ENCODE measurements around the gene GPATCH4. TPM values are rescaled to one million over a fixed set of nuclear protein-coding genes. Genes with fewer than 3 reads are reported as not detected.

Gene GPATCH4
- total and polyA plus RNA-seq, 8 donors, result 16.1 to 35.1 (median 28.8) TPM

GRCh38 chr1:156547434-156547833 is 53.8 kb downstream of the GPATCH4 start:
- Histone ChIP-seq H3K27me3 (no peaks in the 10 kb centered on the region), H3K36me3 (peaks cover 0 to 6% of the 10 kb centered on the region in 2 donors), H3K27ac (no peak overlapping the region), H3K4me3 (no peak overlapping the region), H3K9me3 (no peaks in the 10 kb centered on the region), H3K4me1 (peaks cover 0 to 5% of the 10 kb centered on the region in 2 donors)
- DNase-seq, result no peak
- no peak for ATAC-seq
- TF ChIP-seq CTCF (IDR thresholded peaks at IDR 0.05), result no peak
- intact Hi-C loops (cut with DNase I), result no loop called here

GRCh38 chr1:156546267-156546666 is 55.0 kb downstream of the GPATCH4 start:
- Histone ChIP-seq H3K4me1 (no peaks in the 10 kb centered on the region), H3K9me3 (no peaks in the 10 kb centered on the region), H3K27ac (no peak overlapping the region), H3K36me3 (peaks cover 0 to 6% of the 10 kb centered on the region in 2 donors), H3K27me3 (no peaks in the 10 kb centered on the region), H3K4me3 (no peak overlapping the region)
- intact Hi-C loops (cut with DNase I), result no loop called here
- ATAC-seq (no peak), DNase-seq (no peak)
- TF ChIP-seq CTCF (IDR thresholded peaks at IDR 0.05), result no peak

GRCh38 chr1:156544592-156545102 is 56.6 kb downstream of the GPATCH4 start:
- Histone ChIP-seq H3K36me3 (peaks cover 0 to 6% of the 10 kb centered on the region in 2 donors), H3K27me3 (no peaks in the 10 kb centered on the region), H3K27ac (no peak overlapping the region), H3K4me3 (no peak overlapping the region), H3K4me1 (no peaks in the 10 kb centered on the region), H3K9me3 (no peaks in the 10 kb centered on the region)
- DNase-seq, result no peak
- no peak for TF ChIP-seq CTCF (IDR thresholded peaks at IDR 0.05)
- ATAC-seq, result no peak
- intact Hi-C loops (cut with DNase I), result no loop called here

Other genes with a start within 250 kb of the GPATCH4 start
- gene RHBG, start 232.3 kb downstream of the GPATCH4 start, total RNA-seq, result not detected
- 1 to 10 TPM; 2.2 to 4.9 (median 3.5) TPM for gene RHBG, start 232.3 kb downstream of the GPATCH4 start, polyA plus RNA-seq (ENCODE audit: insufficient read length in 6 of 6)
- gene MEF2D, start 100.7 kb downstream of the GPATCH4 start, total RNA-seq, result 10 to 100 TPM; 45.4 to 52.8 TPM
- gene MEF2D, start 100.7 kb downstream of the GPATCH4 start, polyA plus RNA-seq (ENCODE audit: insufficient read length in 6 of 6), result 10 to 100 TPM; 23.8 to 37.5 (median 29.7) TPM
- 10 to 100 TPM in 1 of 2 donors, 1 to 10 TPM in 1; 2.8 to 10.3 TPM for gene IQGAP3, start 28.9 kb downstream of the GPATCH4 start, total RNA-seq
- 10 to 100 TPM; 10.2 to 26.7 (median 15.8) TPM for gene IQGAP3, start 28.9 kb downstream of the GPATCH4 start, polyA plus RNA-seq (ENCODE audit: insufficient read length in 6 of 6)
- gene TTC24, start 21.8 kb downstream of the GPATCH4 start, total RNA-seq, result not detected
- under 1 TPM in 4 of 6 donors, not detected in 2; 0.07 to 0.34 (median 0.16) TPM for gene TTC24, start 21.8 kb downstream of the GPATCH4 start, polyA plus RNA-seq (ENCODE audit: insufficient read length in 6 of 6)
- 10 to 100 TPM; 77.6 to 81.6 TPM for gene NAXE, start 9.7 kb downstream of the GPATCH4 start, total RNA-seq
- 10 to 100 TPM; 49.2 to 60.4 (median 51.5) TPM for gene NAXE, start 9.7 kb downstream of the GPATCH4 start, polyA plus RNA-seq (ENCODE audit: insufficient read length in 6 of 6)
- gene HAPLN2, start 17.9 kb upstream of the GPATCH4 start, total RNA-seq, result under 1 TPM in 1 of 2 donors, not detected in 1; 0.18 TPM
- under 1 TPM; 0.15 to 0.50 (median 0.33) TPM for gene HAPLN2, start 17.9 kb upstream of the GPATCH4 start, polyA plus RNA-seq (ENCODE audit: insufficient read length in 6 of 6)
- under 1 TPM; 0.34 to 0.35 TPM for gene BCAN, start 40.6 kb upstream of the GPATCH4 start, total RNA-seq
- under 1 TPM; 0.34 to 0.87 (median 0.75) TPM for gene BCAN, start 40.6 kb upstream of the GPATCH4 start, polyA plus RNA-seq (ENCODE audit: insufficient read length in 6 of 6)
- 10 to 100 TPM; 56.9 to 58.5 TPM for gene NES, start 75.9 kb upstream of the GPATCH4 start, total RNA-seq
- 10 to 100 TPM; 54.9 to 84.0 (median 71.8) TPM for gene NES, start 75.9 kb upstream of the GPATCH4 start, polyA plus RNA-seq (ENCODE audit: insufficient read length in 6 of 6)
- gene CRABP2, start 104.1 kb upstream of the GPATCH4 start, total RNA-seq, result 10 to 100 TPM in 1 of 2 donors, 1 to 10 TPM in 1; 2.7 to 23.3 TPM
- 100 to 1,000 TPM in 4 of 6 donors, 10 to 100 TPM in 2; 79.4 to 154 (median 109) TPM for gene CRABP2, start 104.1 kb upstream of the GPATCH4 start, polyA plus RNA-seq (ENCODE audit: insufficient read length in 6 of 6)
- 10 to 100 TPM; 30.6 to 35.3 TPM for gene METTL25B, start 127.0 kb upstream of the GPATCH4 start, total RNA-seq
- 10 to 100 TPM; 32.6 to 41.7 (median 35.9) TPM for gene METTL25B, start 127.0 kb upstream of the GPATCH4 start, polyA plus RNA-seq (ENCODE audit: insufficient read length in 6 of 6)
- 10 to 100 TPM; 18.3 to 30.8 TPM for gene ISG20L2, start 127.3 kb upstream of the GPATCH4 start, total RNA-seq
- 10 to 100 TPM; 36.9 to 45.9 (median 43.4) TPM for gene ISG20L2, start 127.3 kb upstream of the GPATCH4 start, polyA plus RNA-seq (ENCODE audit: insufficient read length in 6 of 6)
- gene MRPL24, start 139.6 kb upstream of the GPATCH4 start, total RNA-seq, result 10 to 100 TPM; 42.8 to 62.2 TPM
- gene MRPL24, start 139.6 kb upstream of the GPATCH4 start, polyA plus RNA-seq (ENCODE audit: insufficient read length in 6 of 6), result 10 to 100 TPM; 53.1 to 58.1 (median 55.4) TPM
- gene HDGF, start 150.2 kb upstream of the GPATCH4 start, total RNA-seq, result 100 to 1,000 TPM; 139 to 207 TPM
- 100 to 1,000 TPM; 212 to 260 (median 239) TPM for gene HDGF, start 150.2 kb upstream of the GPATCH4 start, polyA plus RNA-seq (ENCODE audit: insufficient read length in 6 of 6)
- gene PRCC, start 166.1 kb upstream of the GPATCH4 start, total RNA-seq, result 10 to 100 TPM; 40.7 to 56.2 TPM
- 100 to 1,000 TPM in 1 of 6 donors, 10 to 100 TPM in 5; 94.5 to 106 (median 97.4) TPM for gene PRCC, start 166.1 kb upstream of the GPATCH4 start, polyA plus RNA-seq (ENCODE audit: insufficient read length in 6 of 6)
- gene SH2D2A, start 215.4 kb upstream of the GPATCH4 start, total RNA-seq, result 1 to 10 TPM; 1.7 to 4.4 TPM
- under 1 TPM; 0.36 to 0.85 (median 0.63) TPM for gene SH2D2A, start 215.4 kb upstream of the GPATCH4 start, polyA plus RNA-seq (ENCODE audit: insufficient read length in 6 of 6)